COR-L47 (cell line): ENCODE results near the gene PRKRA.
"Not testable (repeated sequence)": the region's sequence is repeated elsewhere in the genome, so short reads cannot be mapped to it uniquely, and the experiment has no call there.

Experiments used
- DNase-seq: peaks from one replicate; lab custom pipeline; 2025; lab: John Stamatoyannopoulos, UW

The PRKRA gene

DNA sequence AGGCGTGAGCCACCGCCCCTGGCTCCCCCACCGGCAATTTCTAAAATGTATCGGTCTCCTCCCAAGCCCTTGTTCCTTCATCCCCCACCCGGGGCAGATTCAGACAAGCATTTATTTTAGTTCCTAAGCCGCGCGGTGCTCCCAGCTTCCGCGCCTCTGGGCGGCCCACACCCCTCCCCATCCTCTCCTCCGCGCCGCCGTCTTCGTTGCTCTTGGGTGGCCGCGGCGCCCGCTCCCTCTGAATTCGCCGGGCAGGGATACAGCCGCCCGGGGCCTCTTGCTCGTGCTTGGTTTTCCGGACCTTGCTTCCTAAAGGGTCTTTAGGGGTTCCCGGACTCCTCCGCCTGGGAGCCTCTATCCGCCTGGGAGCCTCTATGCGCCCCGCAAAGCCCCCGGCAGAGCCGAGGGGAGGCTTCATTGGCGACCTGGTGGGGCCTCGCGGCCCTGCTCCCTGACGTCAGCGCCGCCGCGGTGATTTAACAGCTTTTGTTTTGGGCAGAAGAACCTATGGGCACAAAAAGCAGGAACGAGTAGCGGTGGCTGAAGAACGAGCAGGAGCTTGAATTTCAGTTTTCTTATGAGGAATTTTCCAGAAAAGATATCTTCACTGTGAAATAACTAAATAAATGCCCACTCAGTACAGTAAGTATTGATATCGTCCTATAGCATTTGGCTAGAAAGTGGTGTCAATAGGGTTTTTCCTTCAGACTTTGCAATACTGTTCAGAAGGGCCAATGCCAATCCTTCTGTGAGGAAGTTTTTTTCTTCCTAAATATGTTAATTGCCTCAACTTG is 37.3 kb downstream of the PRKRA start:
- DNase-seq, result peak; percentile 82

DNA sequence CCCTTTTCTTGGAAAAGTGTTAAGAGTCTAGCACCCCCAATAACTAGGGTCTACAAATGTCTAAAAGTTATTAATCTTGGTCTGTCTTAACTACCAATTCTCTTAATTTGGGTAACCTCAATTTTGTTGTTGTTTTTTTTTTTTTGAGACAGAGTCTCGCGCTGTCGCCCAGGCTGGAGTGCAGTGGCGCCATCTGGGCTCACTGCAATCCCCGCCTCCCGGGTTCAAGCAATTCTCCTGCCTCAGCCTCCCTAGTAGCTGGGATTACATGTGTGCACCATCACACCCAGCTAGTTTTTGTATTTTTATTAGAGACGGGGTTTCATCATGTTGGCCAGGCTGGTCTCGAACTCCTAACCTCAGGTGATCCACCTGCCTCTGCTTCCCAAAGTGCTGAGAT is 38.5 kb downstream of the PRKRA start:
- not testable (repeated sequence) for DNase-seq

DNA sequence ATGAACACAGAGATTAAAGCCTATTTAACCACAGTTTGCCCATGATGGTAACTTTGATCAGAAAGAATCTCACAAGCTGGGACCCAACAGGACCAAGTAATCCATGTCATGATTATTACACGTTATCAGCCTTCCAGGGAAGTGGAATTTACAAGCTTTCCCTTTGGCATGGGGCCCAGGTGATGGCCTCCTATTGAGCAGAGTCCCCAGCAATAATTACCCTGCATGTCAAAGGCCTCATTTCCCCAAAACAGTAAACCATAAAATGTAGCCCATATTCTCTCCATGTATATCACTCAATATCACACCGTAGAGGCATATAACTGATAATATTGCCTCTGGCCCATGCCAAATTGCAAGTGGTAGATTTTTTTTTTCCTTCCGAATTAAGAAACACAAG is 38.9 kb downstream of the PRKRA start:
- peak; percentile 65 for DNase-seq

DNA sequence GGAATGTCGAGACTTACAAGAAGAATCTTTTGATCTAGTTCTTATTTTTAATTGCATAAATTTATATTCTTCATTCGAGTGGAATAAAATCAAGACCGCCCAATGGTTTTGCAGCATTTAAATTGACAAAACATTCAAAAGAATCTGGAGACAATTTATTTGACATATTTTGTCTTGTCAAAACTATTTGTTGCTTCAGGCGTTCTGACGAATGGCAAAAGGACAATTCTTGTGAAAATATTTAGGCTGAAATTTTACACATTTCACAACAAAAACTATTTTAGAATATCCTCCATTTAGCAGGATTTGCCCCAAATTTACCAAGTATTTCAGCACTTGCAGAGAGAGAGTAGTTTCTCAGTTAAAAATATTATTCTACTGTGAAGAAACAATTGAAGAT is 41.7 kb downstream of the PRKRA start:
- DNase-seq, result no peak

DNA sequence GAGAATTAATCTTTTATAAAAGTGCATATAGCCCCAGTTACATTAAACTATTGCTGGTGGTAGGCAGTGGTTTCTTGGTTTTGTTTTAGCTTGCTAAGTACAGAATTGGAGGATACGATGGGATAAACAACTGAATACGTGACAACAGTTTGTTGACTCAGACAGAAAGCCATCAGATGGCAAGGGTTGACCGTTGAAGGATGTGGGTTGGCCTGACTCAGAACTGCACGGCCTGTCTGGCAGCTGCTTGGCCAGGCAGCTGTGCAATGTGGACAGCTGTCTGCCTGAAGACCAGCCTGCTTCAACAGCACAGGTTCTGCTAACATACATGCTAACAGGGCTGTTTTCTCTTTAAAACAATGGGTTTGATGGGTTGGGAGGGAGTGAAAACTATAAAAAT is 46.6 kb downstream of the PRKRA start:
- DNase-seq, result peak; percentile 29

DNA sequence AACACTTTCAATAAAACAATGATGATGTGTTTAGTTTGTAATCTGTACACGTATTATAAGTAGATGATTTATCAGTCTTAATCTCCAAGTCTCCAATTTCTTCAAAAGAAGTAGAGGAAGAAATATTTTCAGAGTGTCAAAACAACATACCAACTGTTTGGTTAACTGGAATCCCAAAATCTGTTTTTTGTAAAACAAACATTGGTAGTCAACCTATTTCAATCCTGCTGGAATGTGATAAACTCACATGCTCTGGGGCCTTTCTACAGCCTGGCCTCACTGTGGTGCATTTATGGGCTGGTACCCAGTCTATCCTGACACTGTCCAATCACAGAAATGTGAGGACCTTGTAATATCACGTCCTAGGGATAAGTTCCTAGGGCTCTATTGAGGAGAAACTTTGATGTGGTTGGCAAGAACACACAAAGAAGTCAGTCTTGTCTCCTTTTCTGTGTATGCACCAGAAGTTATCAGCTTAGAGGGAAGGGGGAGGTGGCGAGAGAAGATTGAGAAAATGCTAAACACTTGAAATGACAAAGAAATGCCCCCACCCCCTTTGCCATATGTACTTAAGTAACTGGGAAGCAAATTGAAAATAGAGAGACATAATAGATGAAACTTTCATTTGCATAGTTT is 47.2 kb downstream of the PRKRA start:
- no peak for DNase-seq

DNA sequence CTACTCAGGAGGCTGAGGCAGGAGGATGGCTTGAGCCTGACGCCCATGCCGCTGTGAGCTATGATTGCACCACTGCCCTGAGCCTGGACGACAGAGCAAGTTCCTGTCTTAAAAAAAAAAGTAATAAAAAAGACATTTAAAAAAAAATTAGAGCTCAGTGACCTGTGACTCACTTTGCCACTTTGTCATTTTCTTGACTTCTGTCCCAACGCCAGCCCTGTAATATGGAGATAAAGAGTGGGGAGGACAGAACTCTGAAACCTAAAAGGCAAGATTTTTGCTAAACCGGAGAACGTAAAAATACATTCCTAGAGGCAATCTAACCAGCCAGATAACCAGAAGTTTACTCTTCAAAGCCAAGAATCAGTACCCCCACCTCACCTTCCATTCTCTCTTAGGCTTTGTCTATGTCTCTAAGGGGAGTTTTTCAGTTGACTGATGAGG is 49.0 kb downstream of the PRKRA start:
- DNase-seq, result no peak

DNA sequence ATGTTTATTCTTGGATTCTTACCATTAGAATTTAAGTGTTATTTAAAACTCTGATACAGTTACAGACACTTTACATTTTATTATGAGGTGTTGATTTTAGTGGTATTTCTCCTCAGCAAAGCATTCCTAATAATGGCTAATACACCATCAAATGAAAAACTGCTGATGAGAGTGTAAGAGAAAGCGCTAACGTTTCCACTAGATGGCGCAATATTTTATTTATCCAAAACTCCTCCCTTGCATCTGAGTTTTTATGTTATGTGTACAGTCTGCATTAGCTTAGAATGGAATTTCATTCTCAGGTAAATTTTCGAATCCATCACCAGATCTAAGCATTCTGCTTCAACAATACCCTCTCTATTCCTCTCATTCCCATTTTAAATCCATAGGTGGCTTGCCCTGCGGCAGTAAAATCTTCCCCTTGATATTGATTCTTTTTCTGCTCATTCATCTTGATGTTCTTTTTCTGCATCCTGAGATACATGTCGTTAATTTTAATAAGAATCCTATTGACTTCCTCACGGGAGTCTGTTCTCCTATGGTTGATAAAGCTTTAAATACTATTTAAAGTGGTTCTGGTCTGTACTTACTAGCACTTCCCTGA is 53.9 kb downstream of the PRKRA start:
- DNase-seq, result peak; percentile 56

DNA sequence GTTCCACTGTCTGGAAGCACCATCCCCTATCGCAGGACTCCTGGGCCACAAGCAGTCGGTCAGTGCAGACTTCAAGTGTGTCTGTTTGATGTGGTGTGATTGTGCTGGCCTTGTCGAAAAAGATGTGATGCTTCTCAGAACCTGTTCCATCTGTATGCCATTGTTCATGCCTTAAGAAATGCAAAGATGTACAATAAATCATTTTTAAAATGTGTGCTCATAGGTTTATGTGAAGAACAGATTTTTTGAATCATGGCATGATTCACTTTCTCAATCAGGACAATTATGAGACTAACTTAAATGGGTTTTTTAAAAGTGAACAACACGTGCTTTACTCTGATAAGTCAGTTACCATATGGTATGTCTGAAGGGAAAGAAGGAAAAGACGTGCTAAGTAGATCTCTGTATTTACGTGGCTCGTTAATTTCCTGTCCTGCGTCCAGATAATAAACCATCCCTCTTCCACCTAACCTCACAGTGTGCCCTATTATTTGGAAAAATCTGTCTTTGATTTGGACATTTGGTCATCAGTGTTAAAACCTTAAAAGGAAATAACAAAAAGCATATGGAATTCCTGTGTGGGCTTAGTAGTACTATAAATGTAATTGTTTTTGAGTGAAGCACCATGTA is 54.9 kb downstream of the PRKRA start:
- DNase-seq, result no peak

DNA sequence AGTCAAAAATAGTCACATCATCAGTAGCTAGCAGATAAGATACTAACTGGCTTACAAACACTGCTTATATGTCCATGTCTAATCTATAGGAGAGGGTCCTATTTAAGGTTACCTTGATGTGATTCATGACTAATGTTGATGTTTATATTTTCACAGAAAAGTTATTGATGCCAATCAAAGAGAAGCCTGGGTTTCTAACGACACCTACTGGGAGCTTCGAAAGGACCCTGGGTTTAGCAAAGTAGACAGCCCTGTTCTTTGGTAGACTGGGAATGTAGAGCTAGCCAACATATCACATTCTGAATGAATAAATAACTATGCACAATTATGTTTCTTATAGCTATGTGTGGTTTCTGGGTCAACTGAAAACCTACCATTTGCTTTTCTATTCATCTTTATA is 55.7 kb downstream of the PRKRA start:
- no peak for DNase-seq

DNA sequence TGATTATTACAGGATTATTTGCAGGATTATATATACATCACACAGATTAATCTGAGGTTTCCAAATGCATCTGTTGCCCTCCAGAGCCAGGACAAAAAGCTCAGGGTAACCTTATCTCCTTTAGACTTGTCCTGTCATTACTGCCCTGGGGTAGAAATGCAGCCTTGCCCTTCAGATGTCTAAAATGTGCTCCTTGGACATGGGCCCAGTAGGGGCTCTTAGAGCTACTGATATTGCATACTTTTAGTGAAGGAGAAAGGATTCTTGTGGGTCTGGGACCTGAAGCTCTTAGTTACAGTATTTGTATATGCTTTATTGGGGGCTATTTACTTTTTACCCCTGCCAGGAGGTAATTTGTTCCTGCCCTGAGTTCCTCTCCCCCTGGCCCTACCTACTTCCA is 56.1 kb downstream of the PRKRA start:
- DNase-seq, result no peak

DNA sequence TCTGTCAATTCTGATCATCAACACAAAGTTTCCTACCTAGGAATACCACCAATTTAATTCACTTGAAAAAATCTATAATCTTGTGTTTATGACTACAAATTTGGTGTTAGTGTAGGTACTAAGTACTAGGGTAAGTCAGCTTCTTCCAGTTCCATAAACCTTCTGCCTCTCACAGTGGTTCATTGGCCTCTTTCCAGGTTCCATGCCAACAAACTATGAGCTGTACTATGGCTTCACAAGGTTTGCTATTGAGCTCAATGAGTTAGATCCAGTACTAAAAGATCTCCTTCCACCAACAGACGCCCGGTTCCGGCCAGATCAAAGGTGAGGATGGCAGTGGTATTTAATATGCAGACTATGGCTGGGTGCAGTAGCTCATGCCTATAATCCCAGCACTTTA is 58.8 kb downstream of the PRKRA start:
- no peak for DNase-seq

DNA sequence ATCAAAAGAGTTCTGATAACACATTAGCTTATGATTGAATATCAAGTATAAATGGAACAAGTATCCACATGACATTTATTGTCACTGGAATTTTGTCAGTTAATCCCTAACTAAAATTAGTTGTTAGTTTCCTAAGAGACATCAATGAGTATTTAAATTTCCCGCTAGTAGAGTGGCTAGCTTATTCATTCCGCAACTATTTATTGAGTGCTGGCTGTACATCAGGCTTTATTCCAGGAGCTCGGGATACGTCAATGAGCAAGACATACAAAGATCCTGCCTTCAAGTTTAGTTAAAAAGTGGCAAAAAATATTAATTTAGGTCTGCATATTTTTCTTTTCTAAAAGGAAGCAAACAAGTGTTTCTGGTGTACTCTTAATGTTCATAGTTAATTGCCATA is 59.3 kb downstream of the PRKRA start:
- DNase-seq, result no peak

DNA sequence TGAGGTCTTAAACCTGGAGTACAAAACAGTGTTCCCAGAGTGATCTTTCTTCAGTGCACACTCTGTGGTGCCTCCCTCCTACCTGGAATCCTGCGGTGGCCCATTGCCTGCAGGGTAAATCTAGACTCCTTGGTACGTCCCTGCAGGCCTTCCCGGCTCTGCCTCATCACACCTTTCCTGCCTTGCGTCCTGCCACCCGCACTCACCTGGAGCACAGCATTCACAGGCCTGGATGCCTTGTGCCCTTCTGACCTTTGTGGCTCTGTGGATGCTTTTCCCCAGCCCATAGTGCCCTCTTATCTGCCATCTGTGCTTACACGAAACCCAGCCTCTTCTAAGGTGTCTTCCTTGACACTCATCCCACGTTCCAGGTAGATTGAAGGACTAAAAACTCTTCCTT is 62.7 kb downstream of the PRKRA start:
- DNase-seq, result no peak

DNA sequence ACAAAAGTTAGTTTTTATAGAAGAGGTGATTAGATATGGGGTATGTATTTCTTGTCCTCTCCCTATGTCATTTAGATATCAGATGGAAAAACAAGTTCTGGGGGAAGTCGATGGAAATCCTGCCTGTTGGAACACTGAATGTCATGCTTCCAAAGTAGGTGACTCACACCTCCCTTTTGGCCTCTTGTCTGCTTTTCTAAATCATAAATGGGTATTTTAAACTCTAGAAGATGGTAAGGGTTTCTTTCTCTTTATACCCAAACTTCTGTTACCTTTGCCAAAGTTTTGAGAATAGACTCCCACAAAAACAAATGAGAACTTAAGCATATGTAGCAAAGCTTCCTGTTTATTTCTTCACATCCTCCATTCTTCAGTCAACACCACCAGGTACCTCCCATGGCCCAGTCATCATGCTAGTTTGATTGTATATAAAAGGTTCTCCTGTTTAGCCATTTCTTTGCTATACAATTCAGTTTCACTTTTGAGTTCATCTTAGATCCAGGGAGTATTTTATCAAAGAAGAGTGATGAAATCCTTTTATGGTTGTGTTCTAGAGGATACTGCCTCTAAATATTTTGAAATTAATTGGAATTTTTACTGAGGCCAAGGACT is 63.9 kb downstream of the PRKRA start:
- DNase-seq, result no peak

DNA sequence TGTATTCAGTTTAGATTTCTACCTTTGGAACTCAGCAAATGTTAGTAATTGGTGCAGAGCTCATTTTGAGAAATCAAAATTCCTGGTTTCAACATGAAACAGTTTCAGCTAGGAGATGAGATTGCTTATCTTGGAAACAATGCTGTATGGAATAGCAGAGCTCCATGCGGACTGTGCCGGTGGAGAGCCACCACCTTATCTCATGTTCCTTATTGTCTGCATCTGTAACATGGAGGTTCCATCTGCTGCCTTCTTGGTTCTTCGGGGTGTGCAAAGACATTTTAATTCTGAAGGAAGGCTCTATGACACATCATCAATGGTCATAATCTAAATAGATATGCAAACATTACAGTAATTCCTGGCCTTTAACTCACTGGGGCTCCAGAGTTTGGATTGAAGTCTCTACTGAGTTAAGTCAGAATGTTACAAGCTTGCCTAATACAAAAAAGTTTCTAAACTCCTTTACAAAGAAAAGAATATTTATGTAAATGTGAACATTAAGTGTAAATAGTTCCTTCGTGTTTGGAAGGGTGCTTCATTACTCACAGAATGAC is 65.3 kb downstream of the PRKRA start:
- no peak for DNase-seq

DNA sequence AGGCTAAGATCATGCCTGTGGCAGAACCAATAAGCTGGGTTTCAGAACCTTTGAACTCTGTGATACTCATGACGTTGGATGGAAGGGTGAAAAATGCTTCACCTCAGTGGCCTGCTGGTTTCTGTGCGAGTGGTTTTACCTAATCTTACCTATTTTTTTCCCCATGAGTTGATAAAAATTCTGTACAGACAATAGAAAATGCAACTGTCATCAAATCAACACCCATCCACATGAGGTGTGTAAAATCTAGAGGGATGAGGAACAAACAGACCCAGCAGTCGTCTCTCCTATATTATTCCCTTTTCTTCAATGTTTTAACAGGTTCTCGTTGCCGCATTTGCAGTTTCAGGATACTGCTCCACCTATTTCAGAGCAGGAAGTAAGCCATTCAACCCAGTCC is 67.3 kb downstream of the PRKRA start:
- DNase-seq, result no peak
